Smooth muscle cell (in vitro differentiated cells): Measurements from ENCODE around the gene ST3GAL3. TPM values are rescaled to one million over a fixed set of nuclear protein-coding genes. Genes with fewer than 3 reads are reported as not detected.

Experiments used
- DNase-seq: peaks from one replicate; lab custom pipeline; 2025; ENCODE audit not compliant: unreplicated experiment; lab: John Stamatoyannopoulos, UW
- H2AFZ ChIP-seq: fragments of 200-600 bp; sonication (generic); 2 replicates; pipeline ENCODE4 v1.6.0; 2016; ENCODE audit warnings: antibody characterized with exemption, low read depth, mild to moderate bottlenecking
- H3F3A ChIP-seq: fragments of 200-600 bp; sonication (generic); 2 replicates; pipeline ENCODE4 v1.6.0; 2017; ENCODE audit warnings: antibody characterized with exemption, low read depth
- H3K27ac ChIP-seq: fragments of 200-600 bp; sonication (generic); 2 replicates; pipeline ENCODE4 v1.5.1; 2016; ENCODE audit warnings: low read depth, mild to moderate bottlenecking
- H3K27me3 ChIP-seq: fragments of 200-600 bp; sonication (generic); 2 replicates; pipeline ENCODE4 v1.6.1; 2016; ENCODE audit warnings: low read depth, mild to moderate bottlenecking
- H3K36me3 ChIP-seq: fragments of 200-600 bp; sonication (generic); 2 replicates; pipeline ENCODE4 v1.5.1; 2016; ENCODE audit warnings: low read depth
- H3K4me1 ChIP-seq: fragments of 200-600 bp; sonication (generic); 2 replicates; pipeline ENCODE4 v1.5.1; 2016; ENCODE audit warnings: low read depth
- H3K4me2 ChIP-seq: fragments of 200-600 bp; sonication (generic); 2 replicates; pipeline ENCODE4 v1.6.0; 2016; ENCODE audit warnings: mild to moderate bottlenecking
- H3K4me3 ChIP-seq: fragments of 200-600 bp; sonication (generic); 2 replicates; pipeline ENCODE4 v1.5.1; 2016; ENCODE audit warnings: mild to moderate bottlenecking
- H3K79me2 ChIP-seq: fragments of 200-600 bp; sonication (generic); 2 replicates; pipeline ENCODE4 v1.6.0; 2016; ENCODE audit warnings: low read depth, mild to moderate bottlenecking
- H3K9ac ChIP-seq: fragments of 200-600 bp; sonication (generic); 2 replicates; pipeline ENCODE4 v1.6.0; 2016; ENCODE audit warnings: low read depth
- H3K9me3 ChIP-seq: fragments of 200-600 bp; sonication (generic); replicated peaks from 2 replicates; pipeline ENCODE4 v1.5.1; 2016; ENCODE audit warnings: low read depth
- H4K20me1 ChIP-seq: fragments of 200-600 bp; sonication (generic); 2 replicates; pipeline ENCODE4 v1.6.0; 2016; ENCODE audit warnings: low read depth
- CTCF ChIP-seq: fragments of 200-600 bp; sonication (generic); IDR thresholded peaks from 2 replicates; pipeline ENCODE4 v1.5.1; 2017; ENCODE audit warnings: borderline replicate concordance, mild to moderate bottlenecking, antibody characterized with exemption; ENCODE audit not compliant: insufficient read depth, poor library complexity, severe bottlenecking
- WGBS: methylation state at CpG from one replicate; pipeline ENCODE4 v1.1.7; 2016; ENCODE audit warnings: low lambda C conversion rate; 5-methylcytosine and 5-hydroxymethylcytosine counted together
- polyA plus RNA-seq: library from polyadenylated mRNA; unstranded; fragments of >200 nt; fragmentation: Nextera tagmentation; extraction: Ambion mirVana; gene quantifications from 2 replicates; pipeline ENCODE4 v1.2.1, GENCODE V29; 2016
- total RNA-seq: library from RNA; depleted of rRNA; stranded (reverse); fragments of >200 nt; gene quantifications from 2 replicates; pipeline ENCODE4 v1.2.3, GENCODE V29; 2014

Gene ST3GAL3
- total and polyA plus RNA-seq, 2 experiments from 2014 or later = 16.0 to 16.6 TPM

- 90% methylated on average over 3 of the region's 3 CpGs for WGBS
- H3F3A ChIP-seq = no peaks in the 10 kb centered on the region
- no peak for TF ChIP-seq CTCF
- no peak overlapping the region for H3K9ac ChIP-seq
- H3K36me3 ChIP-seq = no peaks in the 10 kb centered on the region
- no peak for DNase-seq
- no peak overlapping the region for H3K4me3 ChIP-seq
- H2AFZ ChIP-seq = no peak overlapping the region
- H3K79me2 ChIP-seq = no peaks in the 10 kb centered on the region
- H3K4me1 ChIP-seq = peaks cover 5% of the 10 kb centered on the region
- no peaks in the 10 kb centered on the region for H3K27me3 ChIP-seq
- no peak overlapping the region for H3K27ac ChIP-seq
- H4K20me1 ChIP-seq = peaks cover 5% of the 10 kb centered on the region
- no peaks in the 10 kb centered on the region for H3K9me3 ChIP-seq
- H3K4me2 ChIP-seq = no peak overlapping the region
Observed at GRCh38 chr1:43801203-43801602, 93.9 kb downstream of the ST3GAL3 start.

GRCh38 chr1:43802356-43802980 is 95.1 kb downstream of the ST3GAL3 start:
- 96% methylated on average over 4 of the region's 4 CpGs for WGBS
- Histone ChIP-seq H3K9me3 (no peaks in the 10 kb centered on the region), H3F3A (no peaks in the 10 kb centered on the region), H3K9ac (no peak overlapping the region), H3K27me3 (no peaks in the 10 kb centered on the region), H3K36me3 (no peaks in the 10 kb centered on the region), H2AFZ (no peak overlapping the region), H4K20me1 (peaks cover 5% of the 10 kb centered on the region), H3K27ac (no peak overlapping the region), H3K4me3 (no peak overlapping the region), H3K79me2 (no peaks in the 10 kb centered on the region), H3K4me2 (no peak overlapping the region), H3K4me1 (peaks cover 5% of the 10 kb centered on the region)
- DNase-seq = no peak
- TF ChIP-seq CTCF = no peak

GRCh38 chr1:43803105-43803504 is 95.8 kb downstream of the ST3GAL3 start:
- DNase-seq = no peak
- Histone ChIP-seq H3K27ac (no peak overlapping the region), H3K27me3 (no peaks in the 10 kb centered on the region), H3K4me2 (no peak overlapping the region), H4K20me1 (peaks cover 5% of the 10 kb centered on the region), H3F3A (no peaks in the 10 kb centered on the region), H3K79me2 (no peaks in the 10 kb centered on the region), H3K36me3 (no peaks in the 10 kb centered on the region), H2AFZ (no peak overlapping the region), H3K9me3 (no peaks in the 10 kb centered on the region), H3K4me1 (peaks cover 5% of the 10 kb centered on the region), H3K4me3 (no peak overlapping the region), H3K9ac (no peak overlapping the region)
- 94% methylated on average over 9 of the region's 9 CpGs for WGBS
- TF ChIP-seq CTCF = no peak

GRCh38 chr1:43803646-43804045 is 96.3 kb downstream of the ST3GAL3 start:
- Histone ChIP-seq H3K79me2 (no peaks in the 10 kb centered on the region), H3K4me2 (no peak overlapping the region), H4K20me1 (peaks cover 5% of the 10 kb centered on the region), H3K9me3 (no peaks in the 10 kb centered on the region), H2AFZ (no peak overlapping the region), H3F3A (no peaks in the 10 kb centered on the region), H3K36me3 (no peaks in the 10 kb centered on the region), H3K27ac (no peak overlapping the region), H3K27me3 (no peaks in the 10 kb centered on the region), H3K9ac (no peak overlapping the region), H3K4me3 (no peak overlapping the region), H3K4me1 (peaks cover 5% of the 10 kb centered on the region)
- TF ChIP-seq CTCF = no peak
- WGBS = 72% methylated on average over 4 of the region's 4 CpGs
- DNase-seq = no peak
